Left ventricle myocardium superior (tissue), 1 donor: ENCODE data around the gene OR2T34. TPM values are rescaled to one million over a fixed set of nuclear protein-coding genes. Genes with fewer than 3 reads are reported as not detected.
A peak's percentile ranks its signal among the peaks of the same experiment; 100 is the strongest.
"Not testable (repeated sequence)": the region's sequence is repeated elsewhere in the genome, so short reads cannot be mapped to it uniquely, and the experiment has no call there.

Source experiments
- ATAC-seq: fragments of 200-7000 bp; cut with Tn5 transposase; one replicate; pipeline ENCODE4 v1.9.1; 2020; ENCODE audit warnings: mild to moderate bottlenecking, moderate library complexity
- DNase-seq: peaks from one replicate; pipeline ENCODE4 v3.0.0-alpha.2; 2020
- intact Hi-C: fragments of 100-400 bp; cut with micrococcal nuclease; formaldehyde crosslinking; loops from one replicate; pipeline ENCODE4 v1.11.0; 2022
- long read RNA-seq: library from polyadenylated mRNA; unstranded; transcript quantifications from one replicate; pipeline ENCODE4 v2.0.0, GENCODE V29; 2021
- total RNA-seq: library from RNA; stranded (reverse); fragmentation: NEBNext Ultra II Directional; extraction: Animal tissue kit (Norgen Biotek cat#: 25700); gene quantifications from one replicate; pipeline ENCODE4 v1.2.1, GENCODE V29; 2021
- donor health status: DM: no; HTN: yes; CAD: no; lungs with severe emphysema.

Gene OR2T34
- total RNA-seq = not detected
- long read RNA-seq = 0 reads

GRCh38 chr1:248574657-248575056 is at the start of gene OR2T34:
Gene OR2T34, minus strand, starts transcription at chr1:248574757. Its CDS starts 0 bp downstream, at chr1:248574757.
- ATAC-seq, DNase-seq: not testable (repeated sequence)

GRCh38 chr1:248622570-248623001 is 48.0 kb upstream of the OR2T34 start:
- ATAC-seq (peak; percentile 45), DNase-seq (no peak)
- intact Hi-C loops = loop anchor here (5.0 kb wide), 1 partner anchor 185 kb away; no protein-coding TSS in a partner anchor

More at GRCh38 chr1:248574657-248575056, at the start of gene OR2T34:
- intact Hi-C loops = not testable (repeated sequence)

- DNase-seq (no peak), ATAC-seq (no peak)
- intact Hi-C loops = loop anchor here (5.0 kb wide), 1 partner anchor 186 kb away; no protein-coding TSS in a partner anchor
These were observed 47.2 kb upstream of the OR2T34 start for GRCh38 chr1:248621770-248622169.

DNA sequence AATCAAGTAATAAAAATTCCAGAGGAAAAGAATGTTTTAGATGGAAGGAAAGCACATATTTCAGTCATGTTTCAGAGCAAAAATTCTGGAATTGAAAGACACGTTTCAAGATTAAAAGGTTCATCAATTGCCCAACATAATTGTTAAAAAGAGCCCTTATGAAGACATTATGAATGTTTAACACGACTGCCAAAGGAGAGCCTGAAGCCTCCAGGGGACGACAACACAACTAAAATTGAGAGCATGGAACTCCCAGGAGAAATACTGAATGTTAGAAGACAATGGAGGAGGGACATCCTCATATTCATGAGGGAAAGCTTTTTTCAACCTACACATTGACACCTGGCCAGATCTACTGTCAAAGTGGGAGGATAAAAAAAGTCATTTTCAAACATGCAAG is 44.3 kb upstream of the OR2T34 start:
- intact Hi-C loops = no loop called here
- DNase-seq = peak; percentile 71
- peak; percentile 39 for ATAC-seq

GRCh38 chr1:248618119-248618518 is 43.6 kb upstream of the OR2T34 start:
- intact Hi-C loops = no loop called here
- DNase-seq (no peak), ATAC-seq (no peak)

- intact Hi-C loops = no loop called here
- DNase-seq (no peak), ATAC-seq (no peak)
These were observed 39.2 kb upstream of the OR2T34 start for GRCh38 chr1:248613742-248614141.

- DNase-seq = no peak
- ATAC-seq = no peak
- intact Hi-C loops = no loop called here
These were observed 37.4 kb upstream of the OR2T34 start for GRCh38 chr1:248611883-248612414.

GRCh38 chr1:248610301-248610700 is 35.7 kb upstream of the OR2T34 start:
- intact Hi-C loops = no loop called here
- DNase-seq = no peak
- ATAC-seq = no peak

DNA sequence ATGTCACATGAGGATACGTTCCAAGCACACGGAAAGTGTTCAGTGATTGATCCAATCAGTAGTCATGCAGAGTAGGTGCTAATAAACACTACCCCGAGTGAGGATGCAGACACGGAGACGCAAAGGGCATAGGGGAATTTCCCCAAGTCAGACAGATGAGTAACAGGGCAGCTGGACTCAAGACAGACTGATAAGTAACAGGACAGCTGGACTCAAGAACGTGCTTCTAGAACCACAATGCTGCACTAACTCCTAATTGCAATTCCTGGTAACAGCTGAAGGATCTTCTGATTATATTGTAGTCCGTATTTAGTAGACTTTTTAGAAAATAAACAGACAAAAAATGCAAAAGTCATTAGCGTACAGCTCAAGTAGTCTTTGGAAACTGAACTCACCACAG is 24.8 kb upstream of the OR2T34 start:
- ATAC-seq (no peak), DNase-seq (no peak)
- intact Hi-C loops = no loop called here

- intact Hi-C loops = no loop called here
- ATAC-seq (no peak), DNase-seq (no peak)
These were observed 23.0 kb upstream of the OR2T34 start, which contains the start of gene OR2T10 for GRCh38 chr1:248597589-248597988. Gene OR2T10, minus strand, starts transcription at chr1:248597700. Its CDS starts 3,932 bp downstream, at chr1:248593768.

GRCh38 chr1:248596615-248597014 is 22.1 kb upstream of the OR2T34 start:
- intact Hi-C loops = no loop called here
- ATAC-seq (no peak), DNase-seq (no peak)

GRCh38 chr1:248593226-248593625 is 18.7 kb upstream of the OR2T34 start:
- DNase-seq (no peak), ATAC-seq (no peak)
- intact Hi-C loops = no loop called here

DNA sequence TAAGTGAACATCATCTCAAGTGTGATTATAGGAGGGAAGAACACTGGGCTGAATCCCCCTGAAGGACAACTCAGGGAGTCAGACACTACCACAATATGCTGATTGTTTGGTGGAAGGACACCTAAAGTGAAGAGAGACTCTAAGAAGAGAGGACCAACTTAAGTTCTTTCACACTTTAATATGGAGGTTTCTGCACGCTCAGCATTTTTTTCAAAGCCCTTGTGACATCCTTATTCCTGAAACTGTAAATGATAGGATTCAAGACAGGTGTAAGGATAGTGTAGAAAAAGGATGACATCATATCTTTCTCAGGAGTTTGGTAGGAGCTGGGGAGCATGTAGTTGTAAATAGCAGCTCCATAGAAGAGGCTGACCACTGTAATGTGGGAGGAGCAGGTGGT is 18.1 kb upstream of the OR2T34 start:
- no peak for DNase-seq
- intact Hi-C loops = no loop called here

GRCh38 chr1:248590055-248590454 is 15.5 kb upstream of the OR2T34 start:
- no peak for ATAC-seq
- DNase-seq = no peak
- intact Hi-C loops = no loop called here

More for the DNA sequence above, 18.1 kb upstream of the OR2T34 start:
- ATAC-seq = no peak

GRCh38 chr1:248589334-248589733 is 14.8 kb upstream of the OR2T34 start:
- intact Hi-C loops = no loop called here
- ATAC-seq = no peak
- no peak for DNase-seq

DNA sequence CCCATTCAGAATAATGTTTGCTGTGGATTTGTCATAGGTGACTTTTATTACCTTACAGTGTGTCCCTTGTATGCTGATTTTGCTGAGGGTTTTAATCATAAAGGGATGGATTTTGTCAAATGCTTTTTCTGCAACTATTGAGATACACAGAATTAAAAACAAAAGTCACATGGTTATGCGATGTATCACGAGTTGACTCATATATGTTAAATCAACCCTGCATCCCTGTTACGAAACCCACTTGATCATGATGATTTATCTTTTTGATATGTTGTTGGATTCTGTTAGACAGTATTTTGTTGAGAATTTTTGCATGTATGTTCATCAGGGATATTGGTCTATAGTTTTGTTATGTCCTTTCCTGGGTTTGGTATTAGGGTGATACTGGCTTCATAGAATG is 10.7 kb upstream of the OR2T34 start:
- ATAC-seq = no peak
- intact Hi-C loops = no loop called here
- no peak for DNase-seq

DNA sequence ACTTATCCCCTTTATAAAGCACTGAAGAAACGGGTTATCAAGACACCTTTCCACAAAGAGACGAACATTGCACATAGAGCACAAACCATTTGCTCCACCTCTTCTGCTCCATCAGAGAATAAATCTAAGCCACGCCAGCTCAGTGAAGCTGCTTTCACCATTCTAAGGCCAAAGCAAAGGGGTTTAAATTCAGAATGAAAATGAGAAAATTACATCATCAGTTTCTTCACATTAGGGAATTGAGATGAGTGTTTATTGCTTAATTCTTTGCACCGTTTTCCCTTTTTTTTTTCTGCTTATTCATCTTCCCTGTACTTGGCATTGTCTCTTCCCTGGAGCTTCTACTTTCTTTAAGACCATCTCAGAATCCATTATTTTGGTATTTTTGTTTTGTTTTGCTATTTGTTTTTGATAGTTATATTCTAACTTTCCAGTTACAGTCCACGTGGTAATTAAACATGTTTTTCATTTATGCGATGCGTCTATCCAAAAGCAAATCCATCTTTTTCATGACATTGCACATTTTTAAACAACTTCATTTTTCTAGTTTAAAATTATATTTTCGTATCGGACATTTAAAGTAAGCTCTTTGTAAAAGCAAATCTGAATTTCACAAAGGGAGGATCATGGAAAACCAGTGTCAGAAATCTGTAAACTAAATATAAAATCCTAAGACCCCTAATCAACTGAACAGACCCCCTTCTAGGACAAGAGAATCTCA is 1.9 kb upstream of the OR2T34 start:
- DNase-seq (no peak), ATAC-seq (no peak)
- intact Hi-C loops = no loop called here

DNA sequence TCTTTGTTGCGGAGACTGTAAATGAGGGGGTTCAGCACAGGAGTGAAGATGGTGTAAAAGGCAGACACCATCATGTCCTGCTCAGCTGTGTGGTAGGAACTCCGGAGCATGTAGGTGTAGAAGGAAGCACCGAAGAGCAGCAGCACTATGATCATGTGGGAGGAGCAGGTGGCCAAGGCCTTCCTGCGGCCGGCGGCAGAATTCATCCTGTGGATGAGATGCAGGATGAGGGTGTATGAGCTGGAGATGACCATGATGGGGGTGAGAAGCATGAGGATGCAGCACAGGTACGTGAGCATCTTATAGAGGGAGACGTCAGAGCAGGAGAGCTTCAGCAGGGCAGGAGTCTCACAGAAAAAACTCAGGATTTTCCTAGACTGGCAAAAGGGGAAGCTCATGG is 701 bp downstream of the OR2T34 start:
- intact Hi-C loops, DNase-seq, ATAC-seq: not testable (repeated sequence)

GRCh38 chr1:248572049-248572448 is 2.5 kb downstream of the OR2T34 start:
- ATAC-seq, DNase-seq, intact Hi-C loops: not testable (repeated sequence)

- not testable (repeated sequence) for DNase-seq, ATAC-seq
These were observed 3.7 kb downstream of the OR2T34 start for GRCh38 chr1:248570811-248571210.

GRCh38 chr1:248569049-248569448 is 5.5 kb downstream of the OR2T34 start:
- DNase-seq, intact Hi-C loops, ATAC-seq: not testable (repeated sequence)

More at GRCh38 chr1:248570811-248571210, 3.7 kb downstream of the OR2T34 start:
- intact Hi-C loops = not testable (repeated sequence)
